Islet precursor cell (in vitro differentiated cells): ENCODE data around the gene CENPM.

Source experiments
- DNase-seq: peaks from one replicate; pipeline ENCODE4 v3.0.0-alpha.2; 2018

The CENPM gene

DNA sequence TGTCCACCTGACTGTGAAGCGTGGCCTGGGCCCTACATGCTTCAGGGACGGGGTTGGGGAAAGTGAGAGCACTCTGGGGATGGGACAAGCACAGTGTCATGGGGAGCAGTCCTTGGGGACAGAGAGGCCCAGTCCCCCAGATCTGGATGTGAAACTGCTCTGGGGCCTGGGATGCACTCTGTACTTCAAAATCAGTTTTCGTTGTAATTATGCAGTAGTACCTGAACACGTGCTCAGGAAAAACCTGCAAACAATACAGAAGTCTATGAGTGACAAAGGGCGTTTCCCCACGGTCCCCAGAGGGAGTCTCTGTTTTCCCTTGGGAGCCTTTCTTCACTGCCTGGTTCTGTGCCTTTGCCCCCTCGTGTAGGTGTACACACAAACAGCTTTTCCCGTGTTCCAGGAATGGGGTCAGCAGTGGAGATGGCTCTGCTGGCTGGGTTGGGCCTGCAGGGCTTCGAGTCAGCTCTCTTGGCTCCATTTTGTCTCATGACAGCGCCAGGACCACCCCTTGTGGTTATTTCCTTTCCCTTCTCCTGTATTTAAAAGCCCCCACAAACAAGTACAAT lies 15.2 kb downstream of the CENPM start:
- peak; percentile 48 for DNase-seq

DNA sequence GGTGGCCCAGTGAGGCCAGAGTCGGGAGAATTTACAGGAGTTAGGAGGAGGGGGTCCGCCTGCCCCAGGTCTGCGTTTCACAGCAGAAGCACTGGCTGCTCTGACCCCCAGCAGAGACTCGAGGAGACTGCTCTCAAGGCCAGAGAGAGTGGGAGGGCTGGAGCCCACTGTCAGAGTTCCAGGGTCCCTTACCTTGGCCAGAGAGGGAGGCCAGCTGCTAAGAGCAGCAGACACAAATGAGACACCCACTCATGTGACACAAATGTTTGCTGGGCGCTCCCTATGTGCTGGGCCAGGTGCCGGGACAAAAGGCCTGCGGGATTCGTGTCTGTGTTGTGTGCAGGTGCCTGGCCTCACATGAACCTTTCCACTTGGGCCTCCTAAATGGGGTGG lies 17.5 kb downstream of the CENPM start:
- no peak for DNase-seq

DNA sequence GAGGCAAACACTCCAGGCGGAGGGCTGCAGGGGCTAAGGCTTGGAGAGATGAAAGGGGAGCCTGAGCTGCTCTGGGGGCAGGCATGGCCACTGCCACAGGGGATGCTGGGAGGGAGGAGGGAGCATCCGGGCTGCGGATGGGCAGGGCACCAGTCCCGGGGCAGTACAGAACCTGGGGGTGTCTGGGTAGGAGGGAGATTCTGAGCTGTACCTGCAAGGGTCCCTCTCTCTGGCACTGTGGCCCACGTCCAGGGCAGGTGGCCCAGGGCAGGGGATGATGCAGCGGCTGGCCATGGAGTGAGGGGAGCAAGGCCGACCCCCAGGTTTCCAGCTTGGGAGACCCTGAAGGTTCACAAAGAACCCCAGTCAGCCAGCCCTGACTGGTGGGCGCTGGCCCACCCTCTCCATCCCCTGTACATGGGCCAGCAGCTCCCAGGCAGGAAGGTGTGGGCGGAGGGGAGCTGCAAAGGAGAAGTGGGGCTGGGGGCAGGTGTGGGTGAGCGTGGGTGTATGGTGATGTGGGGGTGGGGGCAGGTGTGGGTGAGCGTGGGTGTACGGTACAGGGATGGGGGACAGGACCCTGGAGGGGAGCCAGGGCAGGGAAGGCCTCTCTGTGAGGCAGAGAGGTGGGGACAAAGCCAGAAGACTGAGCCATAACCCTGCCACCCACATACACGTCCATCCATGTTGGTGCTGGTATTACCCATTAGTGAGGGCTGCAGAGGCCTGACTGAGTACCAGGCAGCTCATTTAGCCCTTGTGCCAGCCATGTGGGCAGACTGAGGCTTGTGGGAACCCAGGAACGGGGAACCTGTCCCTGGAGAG lies 18.1 kb downstream of the CENPM start:
- no peak for DNase-seq

DNA sequence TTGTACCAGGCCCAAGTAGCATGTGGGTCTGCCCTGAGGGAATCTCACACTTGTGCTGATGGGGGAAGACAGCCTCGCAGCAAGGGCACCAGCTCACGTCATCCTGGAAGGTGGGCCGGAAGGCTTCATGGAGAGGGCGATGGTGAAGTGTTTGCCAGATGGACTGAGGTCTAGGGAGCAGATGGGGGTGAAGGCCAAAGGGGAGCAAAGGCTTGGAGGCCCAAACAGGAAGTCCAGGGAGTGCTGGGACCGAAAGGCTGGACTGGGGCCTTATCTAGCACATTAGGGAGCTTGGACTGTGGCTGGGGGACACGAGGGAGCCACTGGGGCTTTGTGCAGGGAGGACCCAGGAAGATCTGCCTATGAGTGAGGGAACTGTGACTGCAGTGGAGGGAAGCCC lies 19.1 kb downstream of the CENPM start:
- DNase-seq: no peak

GRCh38 chr22:41925783-41926460 lies 21.0 kb downstream of the CENPM start:
- DNase-seq: peak; percentile 91

- DNase-seq: no peak
Measured at GRCh38 chr22:41923595-41924276, 23.2 kb downstream of the CENPM start.

DNA sequence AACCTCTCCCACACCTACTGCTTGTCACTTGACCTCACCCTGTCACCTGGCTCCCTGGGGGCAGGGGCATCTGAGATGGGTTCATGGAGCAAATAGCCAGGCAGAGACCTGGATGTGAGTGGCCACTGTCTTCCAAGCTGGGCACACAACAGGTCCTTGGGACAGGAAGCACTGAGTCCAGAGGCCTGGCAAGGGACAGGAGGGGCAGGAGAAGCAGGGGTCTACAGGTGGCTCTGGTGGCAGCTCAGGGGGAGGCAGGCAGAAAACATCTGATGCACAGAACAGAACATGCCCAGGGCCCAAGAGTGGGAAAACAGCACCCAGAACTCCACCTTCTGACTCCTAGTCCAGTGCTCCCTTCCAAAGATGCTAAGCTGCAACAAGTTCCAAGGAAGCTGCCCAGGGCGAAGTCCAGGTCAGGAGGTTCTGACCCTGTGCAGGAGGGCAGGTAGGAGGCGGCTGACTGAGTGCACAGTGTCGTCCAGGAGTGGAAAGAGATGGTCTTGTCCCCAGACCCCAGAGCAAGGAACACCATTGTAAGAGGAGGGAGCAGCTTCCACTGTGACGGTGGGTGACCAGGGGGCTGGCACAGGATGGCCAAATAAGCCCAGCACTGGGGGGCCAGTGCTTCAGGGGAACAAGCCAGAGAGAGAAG lies 23.9 kb downstream of the CENPM start:
- DNase-seq: no peak

DNA sequence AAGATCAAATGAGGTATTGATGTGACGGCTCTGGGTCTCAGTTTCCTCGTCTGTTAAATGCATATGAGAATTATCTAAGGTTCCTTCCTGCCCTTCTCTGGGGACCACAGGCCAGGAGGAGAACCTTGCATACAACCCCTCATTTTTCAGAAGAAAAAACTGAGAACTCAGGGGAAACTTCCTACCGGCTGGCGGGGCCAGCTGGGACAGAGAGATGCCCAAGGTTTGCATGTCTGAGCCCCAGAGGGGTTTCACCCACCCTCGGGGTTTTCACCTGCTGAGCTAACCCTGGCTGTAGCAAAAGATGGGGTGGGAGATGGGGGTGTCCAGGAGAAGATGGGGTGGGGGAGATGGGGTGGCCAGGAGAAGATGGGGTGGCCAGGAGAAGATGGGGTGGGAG lies 24.6 kb downstream of the CENPM start:
- DNase-seq: no peak

- DNase-seq: no peak
Measured at GRCh38 chr22:41920271-41920976, 26.5 kb downstream of the CENPM start.

GRCh38 chr22:41919357-41920224 lies 27.4 kb downstream of the CENPM start:
- DNase-seq: peak; percentile 74

DNA sequence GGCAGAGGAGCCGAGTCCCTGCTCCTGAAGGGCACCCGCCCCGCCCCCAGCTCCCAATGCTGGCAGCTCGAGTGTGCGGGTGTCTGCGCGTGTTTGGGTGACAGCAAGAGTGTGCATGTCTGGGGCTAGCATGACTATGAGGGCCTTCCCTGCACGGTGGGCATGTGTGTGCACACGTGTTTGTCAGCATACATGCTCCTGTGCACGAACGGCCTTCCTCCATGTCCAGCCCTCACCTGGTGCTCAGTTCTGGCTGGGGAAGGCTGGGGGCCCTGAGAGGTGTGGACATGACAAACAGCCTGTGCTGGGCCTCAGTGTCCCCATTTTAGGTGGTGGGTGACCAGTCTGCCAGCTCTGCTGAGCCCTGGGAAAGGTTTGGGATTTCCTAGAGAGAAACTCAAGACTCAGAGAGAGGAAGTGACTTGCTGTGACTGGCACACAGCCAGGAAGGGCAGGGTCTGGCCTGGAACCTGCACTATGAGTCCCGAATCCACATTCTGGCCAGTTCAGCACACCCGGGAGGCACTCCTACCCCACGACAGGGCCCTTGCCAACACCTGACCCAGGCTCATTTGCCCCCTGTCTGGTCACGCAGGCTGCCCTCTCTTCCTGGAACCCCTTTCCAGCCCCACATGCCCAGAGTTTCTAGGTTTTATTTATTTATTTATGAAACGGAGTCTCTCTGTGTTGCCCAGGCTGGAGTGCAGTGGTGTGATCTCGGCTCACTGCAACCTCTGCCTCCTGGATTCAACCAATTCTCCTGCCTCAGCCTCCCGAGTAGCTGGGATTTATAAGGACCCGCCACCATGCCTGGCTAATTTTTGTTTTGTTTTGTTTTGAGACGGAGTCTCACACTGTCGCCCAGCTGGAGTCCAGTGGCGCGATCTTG lies 28.8 kb downstream of the CENPM start:
- DNase-seq: no peak

- DNase-seq: no peak
Measured at GRCh38 chr22:41917375-41917902, 29.5 kb downstream of the CENPM start.

GRCh38 chr22:41916745-41917358 lies 30.1 kb downstream of the CENPM start:
- no peak for DNase-seq

- DNase-seq: no peak
Measured at GRCh38 chr22:41915786-41916493, 31.0 kb downstream of the CENPM start.

- DNase-seq: peak; percentile 71
Measured at GRCh38 chr22:41915035-41915785, 31.7 kb downstream of the CENPM start, which contains the start of gene SHISA8. Gene SHISA8 (minus strand): TSS chr22:41915074. CDS start chr22:41914667, 407 bp downstream.

DNA sequence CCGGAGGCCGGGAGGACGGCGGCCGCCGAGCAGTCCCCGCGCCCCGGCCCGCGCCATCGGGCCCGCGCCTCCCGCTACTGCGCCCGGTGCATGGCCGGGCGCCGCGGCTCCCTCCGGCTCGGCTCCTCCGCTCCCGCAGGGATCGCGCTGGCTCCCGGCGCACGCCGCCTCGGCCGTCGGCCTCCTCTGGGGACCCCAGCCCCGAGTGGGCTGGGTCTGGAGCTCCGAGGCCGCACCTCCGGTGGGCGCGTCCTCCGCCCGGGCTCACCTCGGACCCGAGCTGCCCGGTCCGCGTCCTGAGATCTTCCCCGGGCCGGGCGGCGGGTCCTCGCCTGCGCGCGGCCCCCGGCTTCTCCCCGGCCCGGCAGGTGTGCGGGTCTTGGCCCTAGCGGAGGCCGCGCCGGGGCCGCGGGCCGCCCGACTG lies 32.3 kb downstream of the CENPM start:
- no peak for DNase-seq

DNA sequence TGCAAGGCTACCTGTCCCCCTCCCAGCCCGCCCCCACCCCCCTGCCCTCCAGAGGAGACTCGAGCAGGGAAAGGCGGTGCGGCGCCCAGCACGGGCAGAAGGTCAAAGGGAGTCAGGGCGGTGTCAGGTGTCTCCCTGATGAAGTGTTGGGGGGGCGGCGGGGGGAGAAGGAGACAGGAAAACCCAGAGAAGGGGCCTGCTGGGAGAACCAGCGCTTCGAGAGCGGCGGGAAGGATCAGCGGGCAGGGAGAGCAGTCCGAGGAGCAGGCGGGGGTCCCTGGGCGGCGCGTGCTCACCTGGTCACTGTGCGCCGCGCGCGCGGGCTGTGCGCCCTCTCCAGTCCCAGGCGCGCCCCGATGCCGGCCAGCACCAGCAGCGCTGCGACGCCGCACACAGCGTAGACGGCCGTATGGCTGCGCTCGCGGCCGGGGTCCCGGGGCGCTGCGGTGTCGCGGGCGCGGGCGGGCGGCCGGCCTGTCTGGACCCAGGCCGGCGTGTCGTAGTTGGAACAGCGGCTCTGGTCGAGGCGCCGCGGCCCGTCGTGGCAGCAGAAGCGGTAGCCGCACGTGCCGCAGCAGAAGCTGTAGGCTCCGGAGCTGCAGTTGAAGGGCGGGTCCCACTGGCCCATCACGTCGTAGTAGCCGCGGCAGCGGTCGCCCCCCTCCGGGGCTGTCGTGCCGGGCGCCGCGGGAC lies 33.0 kb downstream of the CENPM start:
- no peak for DNase-seq
